HepG2 (cell line): ENCODE results near the gene RIMBP2. TPM values are rescaled to one million over a fixed set of nuclear protein-coding genes. Genes with fewer than 3 reads are reported as not detected.

Source experiments
- ELF3 ChIP-seq: IDR thresholded peaks from 2 replicates; pipeline ENCODE4 v1.6.1; 2016; ENCODE audit warnings: missing genetic modification reagents, missing compliant biosample characterization
- RAD21 ChIP-seq: fragments of 450-650 bp; formaldehyde crosslinking; IDR thresholded peaks from 2 replicates; pipeline ENCODE4 v1.5.0; 2020; ENCODE audit warnings: mild to moderate bottlenecking
- REXO4 ChIP-seq: sonication (generic); formaldehyde crosslinking; IDR thresholded peaks from 2 replicates; pipeline ENCODE4 v1.8.0; 2022; ENCODE audit warnings: missing genetic modification reagents, mild to moderate bottlenecking, borderline replicate concordance
- SMC3 ChIP-seq: IDR thresholded peaks from 2 replicates; pipeline ENCODE4 v1.6.1; 2011; ENCODE audit warnings: low read length, improper control_type of control experiment
- STAG1 ChIP-seq: sonication (generic); formaldehyde crosslinking; IDR thresholded peaks from 2 replicates; pipeline ENCODE4 v1.4.0; 2020; ENCODE audit warnings: missing genetic modification reagents
- XRCC5 ChIP-seq: fragments of 200-400 bp; formaldehyde crosslinking; optimal IDR thresholded peaks from 2 replicates; pipeline ENCODE3; 2017; ENCODE audit warnings: mild to moderate bottlenecking, low read length
- ZNF34 ChIP-seq: sonication (generic); formaldehyde crosslinking; IDR thresholded peaks from 2 replicates; pipeline ENCODE4 v1.4.0; 2020; ENCODE audit warnings: mild to moderate bottlenecking, missing genetic modification reagents, borderline replicate concordance
- ZNF615 ChIP-seq: sonication (generic); formaldehyde crosslinking; IDR thresholded peaks from 2 replicates; pipeline ENCODE4 v1.5.0; 2020; ENCODE audit warnings: mild to moderate bottlenecking, missing genetic modification reagents, borderline replicate concordance
- polyA plus RNA-seq, 8 experiments: library from polyadenylated mRNA; depleted of rRNA in 3 of 8; stranded (reverse) in 7 of 8; unstranded in 1 of 8; fragments of >200 nt; fragmentation: Illumina TruSeq in 4 of 8; extraction: Trizol in 4 of 8; gene quantifications; 2 replicates each; pipeline versions ENCODE4 v1.2.1 to v1.2.3, GENCODE V29; 2011 to 2016; ENCODE audit warnings: low read depth in 4 of 8, missing spikeins in 1 of 8, mixed read lengths in 1 of 8; ENCODE audit not compliant: insufficient read depth in 1 of 8
- total RNA-seq, 5 experiments: library from RNA; depleted of rRNA; stranded (reverse); fragments of >200 nt; fragmentation: Illumina TruSeq; extraction: Trizol; gene quantifications; 2 replicates each; pipeline ENCODE4 v1.2.3, GENCODE V29; 2016; ENCODE audit warnings: low read depth in 1 of 5
- TF ChIP-seq, protein P1 (sequence below): sonication (generic); formaldehyde crosslinking; IDR thresholded peaks from 2 replicates; pipeline ENCODE4 v1.5.1; 2020; ENCODE audit warnings: mild to moderate bottlenecking, missing genetic modification reagents, moderate library complexity
- TF ChIP-seq, protein P2 (sequence below): IDR thresholded peaks from 2 replicates; pipeline ENCODE4 v1.6.1; 2012; ENCODE audit warnings: low read length, improper control_type of control experiment

Gene RIMBP2
- total and polyA plus RNA-seq, 2 of the 13 experiments (the other 11 are each of a cell fraction or from before 2014, with no cell fraction given), result 0.03 TPM; not detected in 1

DNA sequence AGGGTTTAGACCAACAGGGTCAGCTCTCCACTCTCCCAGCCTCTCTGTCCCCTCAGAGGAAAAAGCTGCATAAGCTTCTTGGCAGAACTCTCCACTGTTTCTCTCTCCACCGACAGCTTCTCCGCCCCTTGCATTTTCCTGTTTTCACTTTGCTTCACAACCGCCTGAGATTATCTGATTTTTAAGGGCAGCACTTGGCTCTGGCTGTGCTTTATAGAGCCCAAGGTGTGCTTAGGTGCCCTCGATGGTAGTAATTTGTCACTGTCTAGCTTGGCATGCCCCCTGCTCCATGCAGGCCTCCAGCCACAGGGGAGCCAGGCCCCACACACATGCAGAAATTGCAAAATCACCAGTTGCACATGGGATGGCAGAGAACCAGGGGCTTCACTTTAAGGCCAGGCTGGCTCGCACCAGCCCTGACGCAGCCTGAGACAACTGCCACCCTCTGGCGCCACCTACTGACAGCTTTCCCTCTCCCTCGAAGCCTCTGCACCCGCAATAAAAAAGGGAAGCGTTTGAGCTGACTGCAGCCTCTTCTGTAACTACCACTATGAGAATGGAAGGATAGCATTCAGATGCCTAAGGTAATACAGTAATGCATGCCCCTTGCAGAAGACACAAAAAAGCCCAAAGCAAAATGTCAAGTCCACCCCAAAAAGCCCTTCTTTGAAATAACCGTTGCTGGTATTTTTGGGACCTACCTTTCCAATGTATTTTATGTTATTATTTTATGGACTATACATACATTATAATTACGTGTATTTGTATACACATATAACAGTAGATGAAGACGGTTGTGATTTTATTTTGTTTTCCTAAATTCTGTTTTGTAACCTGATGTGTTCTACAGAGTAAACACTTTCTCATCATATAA is 32.0 kb upstream of the RIMBP2 start (continued):
- TF ChIP-seq, protein P1, sequence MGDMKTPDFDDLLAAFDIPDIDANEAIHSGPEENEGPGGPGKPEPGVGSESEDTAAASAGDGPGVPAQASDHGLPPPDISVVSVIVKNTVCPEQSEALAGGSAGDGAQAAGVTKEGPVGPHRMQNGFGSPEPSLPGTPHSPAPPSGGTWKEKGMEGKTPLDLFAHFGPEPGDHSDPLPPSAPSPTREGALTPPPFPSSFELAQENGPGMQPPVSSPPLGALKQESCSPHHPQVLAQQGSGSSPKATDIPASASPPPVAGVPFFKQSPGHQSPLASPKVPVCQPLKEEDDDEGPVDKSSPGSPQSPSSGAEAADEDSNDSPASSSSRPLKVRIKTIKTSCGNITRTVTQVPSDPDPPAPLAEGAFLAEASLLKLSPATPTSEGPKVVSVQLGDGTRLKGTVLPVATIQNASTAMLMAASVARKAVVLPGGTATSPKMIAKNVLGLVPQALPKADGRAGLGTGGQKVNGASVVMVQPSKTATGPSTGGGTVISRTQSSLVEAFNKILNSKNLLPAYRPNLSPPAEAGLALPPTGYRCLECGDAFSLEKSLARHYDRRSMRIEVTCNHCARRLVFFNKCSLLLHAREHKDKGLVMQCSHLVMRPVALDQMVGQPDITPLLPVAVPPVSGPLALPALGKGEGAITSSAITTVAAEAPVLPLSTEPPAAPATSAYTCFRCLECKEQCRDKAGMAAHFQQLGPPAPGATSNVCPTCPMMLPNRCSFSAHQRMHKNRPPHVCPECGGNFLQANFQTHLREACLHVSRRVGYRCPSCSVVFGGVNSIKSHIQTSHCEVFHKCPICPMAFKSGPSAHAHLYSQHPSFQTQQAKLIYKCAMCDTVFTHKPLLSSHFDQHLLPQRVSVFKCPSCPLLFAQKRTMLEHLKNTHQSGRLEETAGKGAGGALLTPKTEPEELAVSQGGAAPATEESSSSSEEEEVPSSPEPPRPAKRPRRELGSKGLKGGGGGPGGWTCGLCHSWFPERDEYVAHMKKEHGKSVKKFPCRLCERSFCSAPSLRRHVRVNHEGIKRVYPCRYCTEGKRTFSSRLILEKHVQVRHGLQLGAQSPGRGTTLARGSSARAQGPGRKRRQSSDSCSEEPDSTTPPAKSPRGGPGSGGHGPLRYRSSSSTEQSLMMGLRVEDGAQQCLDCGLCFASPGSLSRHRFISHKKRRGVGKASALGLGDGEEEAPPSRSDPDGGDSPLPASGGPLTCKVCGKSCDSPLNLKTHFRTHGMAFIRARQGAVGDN (CRISPR knock-in tag), result 0 out of 2 replicates have a peak, but pooled peaks have one; percentile 22
- TF ChIP-seq ZNF34 (CRISPR knock-in tag), result no peak
- TF ChIP-seq SMC3, result peak; percentile 59
- TF ChIP-seq XRCC5, result peak; percentile 45
- TF ChIP-seq RAD21, result peak; percentile 86
- TF ChIP-seq REXO4 (CRISPR knock-in tag), result 0 out of 2 replicates have a peak, but pooled peaks have one; percentile 25
- TF ChIP-seq ELF3 (CRISPR knock-in tag), result no peak
- TF ChIP-seq STAG1, result peak; percentile 88
- no peak for TF ChIP-seq ZNF615
- TF ChIP-seq, protein P2, sequence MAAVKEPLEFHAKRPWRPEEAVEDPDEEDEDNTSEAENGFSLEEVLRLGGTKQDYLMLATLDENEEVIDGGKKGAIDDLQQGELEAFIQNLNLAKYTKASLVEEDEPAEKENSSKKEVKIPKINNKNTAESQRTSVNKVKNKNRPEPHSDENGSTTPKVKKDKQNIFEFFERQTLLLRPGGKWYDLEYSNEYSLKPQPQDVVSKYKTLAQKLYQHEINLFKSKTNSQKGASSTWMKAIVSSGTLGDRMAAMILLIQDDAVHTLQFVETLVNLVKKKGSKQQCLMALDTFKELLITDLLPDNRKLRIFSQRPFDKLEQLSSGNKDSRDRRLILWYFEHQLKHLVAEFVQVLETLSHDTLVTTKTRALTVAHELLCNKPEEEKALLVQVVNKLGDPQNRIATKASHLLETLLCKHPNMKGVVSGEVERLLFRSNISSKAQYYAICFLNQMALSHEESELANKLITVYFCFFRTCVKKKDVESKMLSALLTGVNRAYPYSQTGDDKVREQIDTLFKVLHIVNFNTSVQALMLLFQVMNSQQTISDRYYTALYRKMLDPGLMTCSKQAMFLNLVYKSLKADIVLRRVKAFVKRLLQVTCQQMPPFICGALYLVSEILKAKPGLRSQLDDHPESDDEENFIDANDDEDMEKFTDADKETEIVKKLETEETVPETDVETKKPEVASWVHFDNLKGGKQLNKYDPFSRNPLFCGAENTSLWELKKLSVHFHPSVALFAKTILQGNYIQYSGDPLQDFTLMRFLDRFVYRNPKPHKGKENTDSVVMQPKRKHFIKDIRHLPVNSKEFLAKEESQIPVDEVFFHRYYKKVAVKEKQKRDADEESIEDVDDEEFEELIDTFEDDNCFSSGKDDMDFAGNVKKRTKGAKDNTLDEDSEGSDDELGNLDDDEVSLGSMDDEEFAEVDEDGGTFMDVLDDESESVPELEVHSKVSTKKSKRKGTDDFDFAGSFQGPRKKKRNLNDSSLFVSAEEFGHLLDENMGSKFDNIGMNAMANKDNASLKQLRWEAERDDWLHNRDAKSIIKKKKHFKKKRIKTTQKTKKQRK, result no peak
